ENCODE results near the gene STOML2. TPM values are rescaled to one million over a fixed set of nuclear protein-coding genes. Genes with fewer than 3 reads are reported as not detected.
A peak's percentile ranks its signal among the peaks of the same experiment; 100 is the strongest.

The STOML2 gene
- total RNA-seq, 1 donor from 2014 or later = 83.1 TPM

DNA sequence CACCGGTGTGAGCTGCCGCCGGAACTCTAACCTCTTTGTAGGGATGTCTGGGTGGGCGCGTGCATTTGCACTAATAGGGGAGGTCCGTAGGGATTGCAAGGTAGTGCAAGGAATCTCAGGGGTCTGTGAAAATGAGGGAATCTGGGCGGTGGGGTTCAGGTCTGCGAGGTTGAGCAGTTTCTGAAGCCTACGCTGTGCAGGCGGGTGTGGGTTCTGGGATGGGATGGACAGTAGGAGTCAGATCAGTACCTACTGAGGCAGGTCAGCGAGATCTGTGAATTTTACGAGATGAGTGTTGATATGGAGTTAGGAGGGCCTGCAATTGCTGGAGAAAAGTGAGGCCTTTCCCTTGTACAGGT is 13.6 kb upstream of the STOML2 start:
- peaks cover 38% of the 10 kb centered on the region for H3K4me1 ChIP-seq (ENCODE audit: insufficient read depth, low read length)
- peak overlapping the region; percentile 84 for H2AFZ ChIP-seq (ENCODE audit: low read depth, low read length)
- Mint-ChIP-seq H3K27ac (ENCODE audit: unreplicated experiment) (peak overlapping the region; percentile 67), H3K36me3 (ENCODE audit: low read depth, unreplicated experiment) (no peaks in the 10 kb centered on the region), H3K9me3 (ENCODE audit: unreplicated experiment) (no peaks in the 10 kb centered on the region), H3K27me3 (ENCODE audit: low read depth, unreplicated experiment) (peaks cover 2% of the 10 kb centered on the region), H3K4me3 (ENCODE audit: unreplicated experiment) (peak overlapping the region; percentile 95), H3K4me1 (ENCODE audit: low read depth, unreplicated experiment) (peaks cover 20% of the 10 kb centered on the region)
- H4K20me1 ChIP-seq (ENCODE audit: insufficient read depth, low read length) = peaks cover 4% of the 10 kb centered on the region
- H3K27me3 ChIP-seq (ENCODE audit: insufficient read depth, low read length) = no peaks in the 10 kb centered on the region
- H3K27ac ChIP-seq (ENCODE audit: low read depth, low read length) = peak overlapping the region; percentile 21
- H3K9ac ChIP-seq (ENCODE audit: low read length) = peak overlapping the region; percentile 86
- DNase-seq (ENCODE audit: low read depth) (no peak), FAIRE-seq (no peak)
- H3K36me3 ChIP-seq (ENCODE audit: insufficient read depth, low read length) = no peaks in the 10 kb centered on the region
- no peak for TF ChIP-seq EZH2 (IDR thresholded peaks at IDR 0.05; ENCODE audit: insufficient read depth, low read length)
- TF ChIP-seq, protein P1, sequence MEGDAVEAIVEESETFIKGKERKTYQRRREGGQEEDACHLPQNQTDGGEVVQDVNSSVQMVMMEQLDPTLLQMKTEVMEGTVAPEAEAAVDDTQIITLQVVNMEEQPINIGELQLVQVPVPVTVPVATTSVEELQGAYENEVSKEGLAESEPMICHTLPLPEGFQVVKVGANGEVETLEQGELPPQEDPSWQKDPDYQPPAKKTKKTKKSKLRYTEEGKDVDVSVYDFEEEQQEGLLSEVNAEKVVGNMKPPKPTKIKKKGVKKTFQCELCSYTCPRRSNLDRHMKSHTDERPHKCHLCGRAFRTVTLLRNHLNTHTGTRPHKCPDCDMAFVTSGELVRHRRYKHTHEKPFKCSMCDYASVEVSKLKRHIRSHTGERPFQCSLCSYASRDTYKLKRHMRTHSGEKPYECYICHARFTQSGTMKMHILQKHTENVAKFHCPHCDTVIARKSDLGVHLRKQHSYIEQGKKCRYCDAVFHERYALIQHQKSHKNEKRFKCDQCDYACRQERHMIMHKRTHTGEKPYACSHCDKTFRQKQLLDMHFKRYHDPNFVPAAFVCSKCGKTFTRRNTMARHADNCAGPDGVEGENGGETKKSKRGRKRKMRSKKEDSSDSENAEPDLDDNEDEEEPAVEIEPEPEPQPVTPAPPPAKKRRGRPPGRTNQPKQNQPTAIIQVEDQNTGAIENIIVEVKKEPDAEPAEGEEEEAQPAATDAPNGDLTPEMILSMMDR (IDR thresholded peaks at IDR 0.05; ENCODE audit: insufficient read depth, low read depth, low read length) = no peak
- peaks cover 30% of the 10 kb centered on the region for H3K79me2 ChIP-seq (ENCODE audit: insufficient read depth, low read length)
- no peaks in the 10 kb centered on the region for H3K9me3 ChIP-seq (ENCODE audit: insufficient read depth, low read depth, low read length)
- H3K4me2 ChIP-seq (ENCODE audit: low read length) = peak overlapping the region; percentile 97
- H3K4me3 ChIP-seq (ENCODE audit: insufficient read depth, low read depth, low read length) = peak overlapping the region; percentile 94

DNA sequence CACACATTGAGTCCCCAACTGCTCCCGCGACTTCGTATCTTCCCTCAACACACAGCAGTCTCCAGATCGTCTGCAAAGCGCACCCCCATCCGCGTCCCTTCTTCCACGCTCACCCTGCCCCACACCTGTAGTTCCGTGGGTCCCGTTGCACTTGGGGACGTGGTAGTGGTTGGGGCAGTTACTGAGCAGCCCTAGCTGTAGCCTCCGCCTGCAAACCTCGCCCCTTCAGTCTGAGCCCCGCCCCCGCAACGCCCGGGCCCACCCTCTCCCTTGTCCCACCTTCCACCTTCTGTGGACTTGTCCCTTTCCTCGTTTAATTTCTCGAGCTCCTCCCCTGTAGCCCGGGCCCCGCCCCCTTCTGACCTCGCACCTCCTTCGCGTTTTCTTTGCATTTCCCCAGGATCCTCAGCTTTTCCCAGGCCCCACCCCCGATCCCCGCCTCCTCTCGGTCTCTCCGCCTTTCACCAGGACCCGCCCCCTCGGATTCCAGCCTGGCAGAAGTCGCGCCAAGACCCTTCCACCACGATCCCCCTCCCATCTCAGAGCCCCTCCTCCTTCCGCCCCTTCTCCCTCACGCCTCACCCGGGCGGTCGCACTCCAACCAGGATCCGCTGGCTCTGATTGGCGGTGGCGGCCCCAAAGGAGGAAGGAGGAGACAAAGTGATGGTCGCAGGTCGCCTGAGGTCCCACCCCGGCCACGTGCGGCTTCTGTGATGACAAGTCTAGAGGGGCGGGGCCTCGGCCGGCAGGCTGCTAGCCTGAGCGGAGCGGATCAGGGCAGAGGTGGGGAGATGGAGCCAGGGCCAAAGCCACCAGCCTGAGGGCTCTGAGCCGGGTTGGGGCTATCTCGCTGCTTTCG is 13.0 kb upstream of the STOML2 start, which contains the start of gene ATOSB:
TSS of gene ATOSB (minus strand) at position 183 of the 859 bp plus-strand sequence. CDS start 7,588 bp downstream, outside the sequence.
- peak within 1 kb of the TSS; percentile 86 for H3K9ac ChIP-seq (ENCODE audit: low read length)
- TF ChIP-seq, protein P1 (IDR thresholded peaks at IDR 0.05; ENCODE audit: insufficient read depth, low read depth, low read length) = no peak
- TF ChIP-seq EZH2 (IDR thresholded peaks at IDR 0.05; ENCODE audit: insufficient read depth, low read length) = no peak
- H3K9me3 ChIP-seq (ENCODE audit: insufficient read depth, low read depth, low read length) = no peaks in the 10 kb centered on the region
- peaks cover 35% of the 10 kb centered on the region for H3K79me2 ChIP-seq (ENCODE audit: insufficient read depth, low read length)
- peak; percentile 91 for DNase-seq (ENCODE audit: low read depth)
- Mint-ChIP-seq H3K4me1 (ENCODE audit: low read depth, unreplicated experiment) (peaks cover 20% of the 10 kb centered on the region), H3K9me3 (ENCODE audit: unreplicated experiment) (no peaks in the 10 kb centered on the region), H3K27me3 (ENCODE audit: low read depth, unreplicated experiment) (peaks cover 1% of the 10 kb centered on the region), H3K36me3 (ENCODE audit: low read depth, unreplicated experiment) (no peaks in the 10 kb centered on the region), H3K27ac (ENCODE audit: unreplicated experiment) (peak within 1 kb of the TSS; percentile 98), H3K4me3 (ENCODE audit: unreplicated experiment) (peak within 1 kb of the TSS; percentile 95)
- H3K27me3 ChIP-seq (ENCODE audit: insufficient read depth, low read length) = no peaks in the 10 kb centered on the region
- H3K36me3 ChIP-seq (ENCODE audit: insufficient read depth, low read length) = no peaks in the 10 kb centered on the region
- peaks cover 4% of the 10 kb centered on the region for H4K20me1 ChIP-seq (ENCODE audit: insufficient read depth, low read length)
- H2AFZ ChIP-seq (ENCODE audit: low read depth, low read length) = peak within 1 kb of the TSS; percentile 84
- peak within 1 kb of the TSS; percentile 97 for H3K4me2 ChIP-seq (ENCODE audit: low read length)
- peak within 1 kb of the TSS; percentile 94 for H3K4me3 ChIP-seq (ENCODE audit: insufficient read depth, low read depth, low read length)
- peaks cover 39% of the 10 kb centered on the region for H3K4me1 ChIP-seq (ENCODE audit: insufficient read depth, low read length)
- H3K27ac ChIP-seq (ENCODE audit: low read depth, low read length) = peak within 1 kb of the TSS; percentile 90
- no peak for FAIRE-seq
